Testis (tissue), 2 donors: ENCODE results near the gene ACACA.

ENCODE experiments used
- POLR2A ChIP-seq: fragments of 450-650 bp; IDR thresholded peaks from one replicate; pipeline ENCODE4 v1.6.1; 2017; ENCODE audit warnings: antibody characterized with exemption, mild to moderate bottlenecking, moderate library complexity
- TF ChIP-seq, protein P1 (sequence below), 3 experiments: fragments of 450-650 bp in 2 of 3; fragments of 200-600 bp in 1 of 3; sonication (generic) in 1 of 3; IDR thresholded peaks; one replicate each; pipeline ENCODE4 v1.5.1; 2016 to 2019; ENCODE audit warnings: antibody characterized with exemption in 3 of 3, mild to moderate bottlenecking in 2 of 3, moderate library complexity in 1 of 3

DNA sequence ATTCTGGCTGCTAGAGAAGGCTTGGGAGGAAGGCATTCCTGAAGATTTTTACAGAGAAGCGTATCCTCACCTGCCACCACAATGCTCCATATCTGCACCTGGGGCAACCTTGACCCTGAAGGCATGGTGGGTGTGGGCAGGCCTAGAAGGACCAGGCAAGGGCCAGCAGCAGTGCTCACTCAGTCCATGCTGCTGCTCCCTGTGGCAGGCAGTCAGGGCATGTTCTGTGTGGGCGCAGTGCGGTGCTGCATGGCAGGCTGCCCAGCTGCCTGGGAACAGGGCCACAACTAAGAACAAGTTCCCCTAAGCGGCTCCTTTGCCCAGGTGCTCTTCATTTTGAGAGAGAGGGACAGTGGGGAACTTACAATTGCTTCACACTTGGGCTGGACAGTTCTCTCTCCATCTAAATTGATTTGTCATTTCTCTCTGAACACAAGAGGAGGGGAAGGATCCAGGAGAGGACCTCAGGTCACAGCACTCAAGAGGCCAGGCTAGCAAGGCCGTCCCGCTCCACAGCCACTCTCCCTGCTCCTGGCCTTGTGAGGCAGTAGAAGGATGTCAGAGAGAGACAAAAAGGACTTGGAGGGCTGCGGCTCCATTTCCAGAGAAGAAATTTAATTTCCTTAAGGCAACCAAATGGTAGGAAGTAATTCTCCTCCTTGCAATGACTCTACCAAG lies 299.1 kb downstream of the ACACA start:
- TF ChIP-seq, protein P1, sequence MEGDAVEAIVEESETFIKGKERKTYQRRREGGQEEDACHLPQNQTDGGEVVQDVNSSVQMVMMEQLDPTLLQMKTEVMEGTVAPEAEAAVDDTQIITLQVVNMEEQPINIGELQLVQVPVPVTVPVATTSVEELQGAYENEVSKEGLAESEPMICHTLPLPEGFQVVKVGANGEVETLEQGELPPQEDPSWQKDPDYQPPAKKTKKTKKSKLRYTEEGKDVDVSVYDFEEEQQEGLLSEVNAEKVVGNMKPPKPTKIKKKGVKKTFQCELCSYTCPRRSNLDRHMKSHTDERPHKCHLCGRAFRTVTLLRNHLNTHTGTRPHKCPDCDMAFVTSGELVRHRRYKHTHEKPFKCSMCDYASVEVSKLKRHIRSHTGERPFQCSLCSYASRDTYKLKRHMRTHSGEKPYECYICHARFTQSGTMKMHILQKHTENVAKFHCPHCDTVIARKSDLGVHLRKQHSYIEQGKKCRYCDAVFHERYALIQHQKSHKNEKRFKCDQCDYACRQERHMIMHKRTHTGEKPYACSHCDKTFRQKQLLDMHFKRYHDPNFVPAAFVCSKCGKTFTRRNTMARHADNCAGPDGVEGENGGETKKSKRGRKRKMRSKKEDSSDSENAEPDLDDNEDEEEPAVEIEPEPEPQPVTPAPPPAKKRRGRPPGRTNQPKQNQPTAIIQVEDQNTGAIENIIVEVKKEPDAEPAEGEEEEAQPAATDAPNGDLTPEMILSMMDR (IDR thresholded peaks at IDR 0.05): no peak
- no peak for TF ChIP-seq POLR2A
